Kidney tubule cell (primary cell): ENCODE measurements around the gene HSPG2.
A peak's percentile ranks its signal among the peaks of the same experiment; 100 is the strongest.

Experiments used
- DNase-seq: peaks from one replicate; pipeline ENCODE4 v3.0.0-alpha.2; 2018; ENCODE audit warnings: low spot score

The HSPG2 gene

DNA sequence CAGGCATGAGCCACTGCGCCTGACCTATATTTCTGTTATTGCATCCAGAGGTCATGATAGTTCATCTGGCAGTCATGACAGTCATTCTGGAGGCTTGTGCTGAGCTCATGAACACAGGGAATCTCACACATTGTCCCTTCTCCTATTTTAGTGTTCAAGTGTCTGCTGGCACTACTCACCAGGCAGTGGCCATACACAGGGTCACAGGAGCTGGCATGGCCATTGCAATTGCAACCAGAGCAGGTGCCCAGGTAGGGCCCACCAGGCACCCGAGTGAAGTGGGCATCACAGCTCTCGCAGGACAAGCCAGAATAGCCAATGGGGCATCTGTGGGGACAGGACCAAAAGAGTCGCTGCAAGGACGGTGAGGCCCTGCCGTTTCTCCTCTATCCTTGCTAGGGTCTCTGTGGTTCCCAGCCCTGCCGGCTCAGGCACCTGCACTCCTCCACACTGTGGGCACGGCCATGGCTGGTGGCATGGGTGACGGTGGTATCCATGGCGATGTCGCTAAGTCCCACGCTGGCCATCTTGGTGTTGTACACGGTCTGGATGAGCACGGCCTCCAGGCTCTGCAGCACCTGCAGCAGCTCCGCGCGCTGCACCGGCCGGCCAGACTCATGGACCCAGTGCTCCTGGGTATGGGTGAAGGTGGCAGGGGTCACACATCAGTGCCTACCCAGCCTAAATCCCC lies 57.0 kb downstream of the HSPG2 start:
- DNase-seq, result no peak

DNA sequence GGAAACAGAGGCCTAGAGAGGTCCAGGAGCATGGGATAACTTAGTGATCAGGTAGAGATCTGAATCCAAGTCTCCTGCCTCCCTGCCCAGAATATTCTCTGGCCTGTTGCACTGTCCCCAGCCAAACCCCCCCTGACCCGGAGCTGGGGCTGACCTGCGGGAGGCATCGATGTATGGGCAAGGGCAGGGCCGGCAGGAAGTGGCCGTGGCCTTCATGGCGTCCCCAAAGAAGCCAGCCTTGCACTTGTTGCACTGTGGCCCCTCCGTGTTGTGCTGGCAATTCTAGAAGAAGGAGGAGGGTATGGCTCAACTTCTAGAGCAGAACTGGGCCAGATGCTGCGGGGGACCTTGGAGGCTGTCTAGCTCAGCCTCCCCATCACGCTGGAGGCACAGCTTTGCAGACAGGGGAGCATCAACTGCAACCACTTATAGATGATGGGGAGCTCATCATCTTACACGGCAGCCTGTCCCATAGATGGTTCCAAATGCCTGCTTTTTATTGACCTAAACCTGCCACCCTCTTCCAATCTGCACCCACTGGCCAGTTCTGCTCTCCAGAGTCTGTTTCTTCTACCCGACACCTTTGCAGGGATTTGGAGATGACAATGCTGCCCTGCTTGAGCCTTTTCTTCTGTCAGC lies 58.2 kb downstream of the HSPG2 start:
- no peak for DNase-seq

DNA sequence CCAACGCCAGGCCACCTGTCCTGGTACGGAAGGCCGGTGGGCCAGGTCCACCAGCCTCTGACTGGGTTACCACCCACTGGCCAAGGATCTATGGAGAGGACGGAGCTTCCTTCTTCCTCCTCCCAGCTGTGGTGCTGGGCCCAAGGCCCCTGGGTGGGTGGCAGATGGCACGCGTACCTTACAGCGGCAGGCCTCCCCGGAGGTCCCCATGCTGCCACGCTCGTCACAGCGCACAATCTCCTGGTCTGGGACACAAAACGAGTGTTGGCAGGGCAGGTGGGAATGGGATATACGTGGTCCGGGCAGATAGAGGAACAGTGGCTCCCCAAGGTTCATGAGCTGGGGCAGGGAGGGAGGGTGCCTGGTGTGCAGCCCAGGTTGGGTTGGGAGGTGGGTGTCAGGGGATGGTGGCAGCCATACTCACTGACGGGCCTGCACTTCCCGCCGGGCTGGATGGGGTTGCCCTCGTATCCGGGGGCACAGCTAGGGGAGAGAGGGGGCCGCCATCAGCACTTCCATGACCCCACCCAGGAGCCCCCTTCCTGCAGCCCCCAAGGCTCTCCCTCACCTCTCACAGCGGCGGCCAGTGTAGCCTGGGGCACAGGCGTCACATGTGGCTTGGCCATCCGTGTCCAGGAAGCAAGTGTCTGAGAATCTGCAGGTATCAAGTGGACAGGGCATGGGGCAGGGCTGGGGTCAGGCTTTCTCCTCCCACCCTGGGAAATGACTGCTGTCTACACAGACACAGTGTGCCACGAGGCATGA lies 58.9 kb downstream of the HSPG2 start:
- no peak for DNase-seq

DNA sequence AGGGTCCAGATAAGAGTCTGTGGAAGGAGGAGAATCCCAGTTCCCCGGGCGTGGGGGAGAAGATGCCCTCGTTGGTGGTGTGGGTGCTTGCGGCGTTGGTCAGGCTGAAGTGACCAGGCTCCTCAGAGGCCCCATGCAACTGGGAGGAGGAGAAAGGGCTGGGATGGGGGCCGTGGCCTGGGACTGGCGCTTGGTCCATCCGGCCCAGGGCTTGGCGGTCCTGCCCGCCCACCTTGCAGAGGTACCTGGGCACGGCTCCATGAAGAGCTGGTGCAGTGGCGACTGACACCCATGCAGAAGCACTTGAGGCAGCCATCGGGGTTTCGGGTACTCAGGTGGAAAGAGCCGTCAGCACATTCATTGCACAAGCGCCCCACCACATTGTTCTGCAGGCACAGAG lies 60.8 kb downstream of the HSPG2 start:
- no peak for DNase-seq

DNA sequence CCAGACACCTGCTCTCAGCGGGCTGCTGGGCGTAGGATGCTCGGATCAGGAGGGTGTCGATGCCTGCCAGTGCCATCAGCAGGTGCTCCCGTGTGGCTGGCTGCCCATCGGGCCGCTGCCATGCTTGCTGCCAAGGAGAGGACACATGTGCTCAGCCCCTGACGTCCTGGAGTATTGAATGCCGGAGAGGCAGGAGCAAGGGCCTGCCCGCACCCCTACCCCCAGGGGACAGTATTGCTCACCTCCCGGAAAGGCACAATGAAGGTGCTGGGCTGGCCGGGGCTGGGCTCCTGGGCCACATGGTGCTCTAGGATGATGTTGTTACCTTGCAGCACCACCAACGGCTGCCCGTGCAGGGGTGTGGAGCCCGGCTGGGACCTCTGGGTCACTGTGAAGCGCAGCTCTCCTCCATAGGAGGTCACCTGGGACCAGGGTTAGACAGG lies 61.5 kb downstream of the HSPG2 start:
- no peak for DNase-seq

DNA sequence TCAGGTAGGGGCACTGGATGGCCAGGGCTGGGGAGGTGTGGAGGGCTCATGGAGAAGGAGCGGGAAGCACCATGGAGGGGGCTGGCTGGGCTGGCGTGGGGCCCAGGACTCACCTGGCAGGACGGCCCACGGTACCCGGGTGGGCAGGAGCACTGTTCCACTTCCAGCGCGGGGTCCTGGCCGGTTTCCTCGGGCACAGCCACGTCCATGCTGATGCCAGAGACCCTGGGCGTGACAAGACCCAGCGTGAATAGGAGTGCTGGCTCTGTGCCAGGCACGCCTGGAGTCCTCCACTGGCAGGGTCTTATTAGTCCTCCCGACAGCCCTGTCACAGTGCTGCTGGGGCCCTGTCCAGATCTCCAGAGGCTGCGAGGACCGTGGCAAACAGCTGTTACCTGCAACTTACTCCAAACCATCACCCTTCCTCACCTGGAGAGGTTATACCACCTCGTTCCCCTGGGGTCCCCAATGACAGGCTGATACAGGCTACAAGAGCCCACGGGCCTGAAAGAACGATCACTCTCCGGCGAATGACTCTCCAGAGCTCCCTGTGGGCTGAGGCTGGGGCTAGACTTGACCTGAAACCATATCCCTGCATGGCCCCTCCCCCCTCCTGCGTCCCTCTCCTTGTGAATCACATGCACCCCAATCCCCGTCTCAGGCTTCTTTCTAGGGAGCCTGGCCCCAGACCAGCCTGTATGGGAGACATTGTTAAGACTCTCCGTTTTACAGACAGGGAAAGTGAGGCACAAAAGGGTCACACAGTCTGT lies 62.1 kb downstream of the HSPG2 start:
- DNase-seq, result no peak

DNA sequence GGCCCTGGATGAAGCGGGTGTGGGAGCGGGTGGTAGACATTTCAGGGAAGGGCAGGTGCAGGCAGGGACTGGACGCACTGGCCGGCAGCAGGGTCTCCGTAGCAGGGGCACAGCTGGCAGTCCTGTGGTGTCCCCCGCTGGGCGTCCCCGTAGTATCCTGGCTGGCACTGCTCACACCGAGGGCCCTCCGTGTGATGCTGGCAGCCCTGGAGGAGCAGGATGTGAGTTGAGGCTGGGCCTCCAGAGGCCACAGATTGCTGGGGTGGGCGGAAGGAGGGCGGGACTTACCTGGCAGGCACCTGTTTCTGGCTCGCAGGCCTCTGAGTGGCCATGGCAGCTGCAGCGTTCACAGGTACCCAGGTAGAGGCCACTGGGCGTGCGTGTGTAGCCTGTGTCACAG lies 62.8 kb downstream of the HSPG2 start:
- DNase-seq, result no peak

DNA sequence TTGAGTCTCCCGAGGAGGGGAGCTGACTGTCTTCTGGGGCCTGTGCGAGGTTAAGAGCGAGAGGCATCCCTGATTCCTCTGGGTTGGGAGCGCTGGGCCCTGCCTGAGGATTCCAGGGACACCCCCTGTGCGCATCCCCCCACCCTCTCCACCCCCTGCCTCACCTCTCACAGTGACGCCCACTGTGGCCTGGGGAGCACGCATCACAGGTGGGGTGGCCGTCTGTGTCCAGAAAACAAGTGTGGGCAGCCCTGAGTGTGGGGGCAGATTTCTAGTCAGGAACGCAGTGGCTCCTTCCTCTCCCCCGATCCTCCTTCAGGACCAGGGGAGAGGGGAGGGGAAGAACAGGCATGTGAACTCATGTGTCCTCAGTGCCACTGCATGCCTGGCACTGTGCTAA lies 63.3 kb downstream of the HSPG2 start:
- DNase-seq, result no peak

DNA sequence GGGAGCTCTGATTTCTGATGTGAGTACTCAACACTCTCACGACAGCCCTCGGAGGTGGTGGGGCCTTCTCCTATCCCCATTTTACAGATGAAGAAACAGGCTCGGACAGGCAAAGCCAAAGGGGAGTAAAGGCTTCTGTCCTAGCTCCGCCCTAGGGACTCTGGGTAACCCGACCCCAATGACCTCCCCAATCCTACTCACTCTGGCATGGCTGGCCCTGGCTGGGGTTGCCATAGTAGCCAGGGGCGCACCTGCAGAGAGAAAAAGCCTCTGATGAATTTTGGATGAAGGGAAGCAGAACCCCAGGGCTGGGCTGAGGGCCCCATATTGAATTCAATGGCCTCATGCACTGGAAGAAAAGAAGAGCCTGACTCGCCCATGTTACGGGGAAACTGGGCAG lies 63.9 kb downstream of the HSPG2 start:
- no peak for DNase-seq

DNA sequence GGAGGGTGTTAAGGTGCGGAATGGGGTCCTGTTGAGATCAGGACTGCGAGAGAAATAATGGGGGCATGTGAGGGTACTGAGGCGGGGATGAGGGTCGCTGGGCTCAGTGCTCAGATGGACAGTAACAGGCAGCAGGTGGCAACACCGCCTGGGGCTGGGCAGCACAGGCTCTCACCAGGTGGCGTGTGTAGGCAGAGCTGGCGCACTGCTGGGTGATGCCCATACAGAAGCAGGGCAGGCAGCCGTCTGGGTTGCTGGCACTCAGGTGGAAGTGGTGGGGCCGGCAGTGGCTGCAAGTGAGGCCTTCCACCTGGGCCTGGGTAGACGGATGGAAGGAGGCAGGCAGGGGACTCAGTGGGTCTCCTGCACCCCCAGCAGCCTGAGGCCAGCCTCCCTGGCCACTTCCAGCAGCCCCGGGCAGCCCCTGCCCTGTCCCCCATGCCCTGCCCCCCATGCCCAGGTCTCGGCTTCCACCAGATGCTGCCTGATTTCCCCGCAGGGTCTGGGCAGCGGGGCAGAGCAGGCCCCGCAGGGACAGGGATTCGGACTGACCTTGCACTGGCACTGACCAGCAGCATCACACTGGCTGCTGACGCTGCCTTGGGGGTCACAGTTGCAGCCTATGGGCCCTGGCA lies 64.5 kb downstream of the HSPG2 start:
- no peak for DNase-seq

DNA sequence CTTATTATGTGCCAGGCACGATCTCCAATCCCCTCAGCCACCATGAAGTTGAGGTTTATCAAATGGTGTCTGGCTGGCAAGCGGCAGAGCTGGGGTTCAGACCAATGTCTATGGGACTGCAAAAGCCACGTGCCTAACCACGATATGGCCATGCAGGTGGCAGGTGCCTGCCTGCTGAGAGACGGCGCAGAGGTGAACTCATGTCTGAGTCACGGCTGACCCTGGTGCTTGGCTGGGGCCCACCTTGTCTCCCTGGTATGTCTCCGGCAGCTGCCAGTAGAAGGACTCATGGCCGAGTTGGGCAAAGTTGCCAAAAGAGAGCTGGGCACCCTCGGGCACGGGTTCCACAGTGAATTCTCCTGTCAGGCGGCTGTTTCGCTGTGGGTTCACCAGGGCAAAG lies 65.2 kb downstream of the HSPG2 start:
- peak; percentile 38 for DNase-seq

DNA sequence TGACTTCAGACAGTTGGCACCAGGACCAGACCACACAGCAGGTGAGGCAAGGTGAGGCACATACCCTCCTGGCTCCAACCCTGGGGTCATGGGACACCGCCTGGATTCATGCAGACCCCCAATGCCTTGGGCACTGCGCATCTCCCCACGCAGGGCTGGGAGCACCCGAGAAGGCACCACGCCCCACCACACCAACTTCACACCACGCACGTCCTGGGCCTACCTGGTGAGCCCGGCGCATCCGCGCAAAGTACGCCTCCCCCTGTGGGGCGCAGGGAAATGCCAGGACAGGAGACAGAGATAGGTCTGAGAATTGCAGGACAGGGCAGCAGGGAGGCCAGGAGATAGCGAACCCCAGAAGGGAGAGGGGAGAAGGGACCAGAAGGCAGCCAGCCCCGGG lies 66.5 kb downstream of the HSPG2 start:
- DNase-seq, result no peak

DNA sequence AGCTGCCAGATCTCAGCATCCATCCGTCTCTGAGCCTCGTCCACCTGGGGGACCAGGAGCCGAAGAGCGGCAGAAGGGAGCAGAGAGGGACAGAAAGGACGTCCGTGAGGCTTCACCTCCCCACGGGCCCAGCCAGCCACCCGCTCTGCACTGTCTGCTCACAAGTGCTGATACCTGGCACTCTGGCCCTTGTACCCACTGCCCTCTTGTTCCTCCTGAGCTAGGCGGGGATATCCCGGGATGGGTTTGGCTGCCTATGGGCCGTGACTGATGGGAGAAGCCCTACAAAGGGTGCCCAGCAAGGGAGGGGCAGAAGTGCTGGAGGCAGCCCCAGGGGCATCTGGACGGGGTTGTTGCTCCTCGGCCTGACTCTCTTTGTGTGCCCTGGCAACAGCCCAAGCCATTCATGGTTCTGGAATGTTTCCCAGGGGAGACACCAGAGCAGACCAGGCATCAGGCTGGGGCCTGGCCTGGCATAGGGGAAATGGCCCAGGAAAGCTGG lies 67.4 kb downstream of the HSPG2 start:
- peak; percentile 97 for DNase-seq

DNA sequence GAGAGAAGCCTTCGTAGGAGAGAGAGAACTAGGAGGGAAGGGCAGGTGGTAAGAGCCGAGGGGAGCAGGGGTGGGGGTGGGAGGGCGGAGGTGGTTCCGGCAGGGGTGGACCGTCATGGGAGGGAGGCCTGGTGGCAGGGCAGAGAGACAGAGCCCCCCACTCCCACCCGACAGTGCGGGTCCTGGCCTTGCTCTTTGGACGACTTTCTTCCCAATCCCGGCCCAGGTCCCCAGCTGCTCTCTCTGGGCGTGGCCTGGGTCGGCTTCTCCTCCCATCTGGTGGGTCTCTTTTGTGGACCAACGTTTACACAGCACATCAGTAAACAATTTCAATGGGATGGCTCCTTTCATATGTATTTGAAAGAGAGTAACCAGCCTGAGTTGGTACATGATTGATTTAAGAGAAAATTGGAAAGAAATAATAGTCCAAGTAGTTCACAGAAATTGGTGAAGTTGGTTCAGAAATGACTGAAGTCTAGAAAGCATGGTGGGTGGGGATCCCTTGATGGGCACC lies 68.1 kb downstream of the HSPG2 start:
- DNase-seq, result no peak

DNA sequence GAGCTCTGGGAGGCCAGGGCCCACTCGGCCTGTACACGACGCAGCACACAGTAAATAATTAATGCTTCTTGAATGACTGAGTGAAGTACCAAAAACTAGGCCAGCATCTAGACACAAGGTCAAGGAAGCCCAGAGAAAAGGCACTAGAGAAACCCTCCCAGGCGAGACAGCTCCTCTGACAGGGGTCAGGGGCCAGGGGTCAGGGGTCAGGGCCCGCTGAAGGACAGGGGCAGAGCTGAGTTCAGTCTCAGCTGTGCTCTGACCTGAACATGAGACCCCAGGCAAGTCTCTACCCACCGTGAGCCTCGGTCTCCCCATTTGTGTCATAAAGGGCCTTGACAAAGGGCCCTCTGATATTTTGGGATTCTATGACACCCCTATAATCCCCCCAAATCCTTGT lies 68.6 kb downstream of the HSPG2 start:
- DNase-seq, result no peak

DNA sequence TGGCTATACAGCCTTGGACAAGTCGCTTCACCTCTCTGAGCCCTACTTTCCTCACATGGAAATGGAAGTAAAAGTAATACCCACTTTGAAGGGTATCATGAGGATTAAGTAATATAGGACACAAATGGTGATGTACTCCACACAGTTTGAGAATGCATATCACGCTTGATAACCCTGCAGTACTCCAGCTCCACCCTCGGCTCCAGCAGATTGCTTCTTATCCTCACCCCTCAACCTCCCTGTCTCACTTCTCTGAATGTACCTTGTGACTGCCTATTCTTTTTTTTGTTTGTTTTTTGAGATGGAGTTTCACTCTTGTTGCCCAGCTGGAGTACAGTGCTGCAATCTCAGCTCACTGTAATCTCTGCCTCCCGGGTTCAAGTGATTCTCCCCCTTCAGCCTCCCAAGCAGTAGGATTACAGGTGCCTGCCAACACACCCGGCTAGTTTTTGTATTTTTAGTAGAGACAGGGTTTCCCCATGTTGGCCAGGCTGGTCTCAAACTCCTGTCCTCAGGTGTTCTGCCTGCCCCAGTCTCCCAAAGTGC lies 69.6 kb downstream of the HSPG2 start:
- no peak for DNase-seq

DNA sequence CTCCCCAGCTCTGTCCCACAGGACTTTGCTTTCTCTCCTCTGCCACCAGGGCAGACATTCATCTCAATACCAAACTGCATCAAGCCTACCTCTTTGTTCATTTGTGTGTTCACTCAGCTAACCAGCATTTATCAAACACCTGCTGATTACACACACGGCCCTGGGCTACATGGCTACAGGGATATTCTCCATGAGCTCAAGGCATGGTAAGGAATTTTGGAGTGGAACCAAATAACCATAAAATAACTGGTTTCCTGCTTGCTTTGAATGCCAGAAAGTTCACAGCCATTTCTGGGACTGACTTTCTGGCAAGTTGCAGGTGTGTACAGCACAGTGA lies 70.4 kb downstream of the HSPG2 start:
- DNase-seq, result no peak

DNA sequence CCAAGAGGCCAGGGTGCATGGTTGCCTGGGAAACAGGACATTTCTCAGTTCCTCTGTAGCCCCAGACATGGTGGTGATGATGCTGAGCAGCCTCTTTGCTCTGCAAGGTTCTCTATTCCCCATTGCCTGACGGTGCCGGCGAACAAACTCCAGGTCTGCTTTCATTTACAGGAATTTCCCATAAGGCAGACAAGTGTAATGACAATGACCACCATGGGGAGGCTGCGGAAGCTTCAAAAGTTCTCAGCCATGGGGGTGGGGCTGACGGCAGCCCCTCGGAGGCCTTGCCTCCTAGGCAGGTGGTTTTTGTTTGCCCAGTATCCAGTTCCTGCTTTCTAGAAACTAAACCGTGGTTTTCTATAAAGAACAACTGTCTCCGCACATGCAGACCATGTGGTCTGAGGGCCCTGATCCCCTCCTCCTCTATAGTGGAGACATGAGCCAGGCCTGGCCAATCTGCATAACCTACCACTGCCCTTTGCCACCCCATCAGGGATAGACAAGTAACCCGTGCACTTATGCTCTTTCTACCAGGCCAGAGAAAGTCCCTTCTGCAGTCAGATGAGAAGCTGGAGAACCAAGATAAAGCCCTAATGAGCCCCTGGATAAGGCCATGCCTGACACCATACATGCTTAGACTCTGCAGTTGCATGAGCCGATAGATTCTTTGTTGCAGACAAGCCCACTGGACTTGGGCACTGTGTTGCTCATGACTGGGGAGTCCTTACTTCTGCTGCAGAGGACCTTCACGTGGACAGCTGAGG lies 71.0 kb downstream of the HSPG2 start:
- no peak for DNase-seq

DNA sequence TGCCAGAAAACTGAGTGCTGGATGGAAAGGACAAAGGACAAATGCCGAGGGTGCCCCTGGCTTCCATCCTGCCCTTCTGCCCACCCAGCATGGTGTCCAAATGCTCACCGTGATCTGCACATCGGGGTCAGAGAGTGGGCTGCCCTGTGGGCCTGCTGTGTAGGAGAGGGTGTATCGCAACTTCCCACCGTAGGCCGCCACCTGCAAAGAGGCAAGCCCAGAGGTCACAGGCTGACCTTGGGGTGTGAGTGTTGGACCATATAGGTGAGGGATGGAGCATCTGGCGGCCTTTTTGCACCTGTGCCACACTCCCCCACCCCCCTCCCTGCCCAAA lies 71.5 kb downstream of the HSPG2 start:
- no peak for DNase-seq

DNA sequence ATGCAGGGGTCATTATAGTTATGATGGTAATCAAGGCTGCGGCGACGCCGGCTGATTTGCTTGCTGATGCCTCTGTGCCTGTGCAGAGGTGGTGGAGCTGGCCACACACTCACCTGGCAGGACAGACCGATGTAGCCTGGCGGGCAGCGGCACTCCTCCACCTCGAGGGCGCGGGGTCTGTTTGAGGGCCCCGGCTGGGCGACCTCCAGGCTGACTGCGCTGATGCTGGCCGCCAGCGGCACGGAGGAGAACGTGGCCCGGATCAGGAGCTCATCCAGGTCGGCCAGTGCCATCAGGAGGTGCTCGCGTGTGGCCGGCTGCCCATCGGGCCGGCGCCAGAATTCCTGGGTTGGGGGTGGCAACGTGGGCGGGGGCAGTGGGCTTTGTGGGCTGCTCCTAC lies 72.4 kb downstream of the HSPG2 start:
- DNase-seq, result no peak

DNA sequence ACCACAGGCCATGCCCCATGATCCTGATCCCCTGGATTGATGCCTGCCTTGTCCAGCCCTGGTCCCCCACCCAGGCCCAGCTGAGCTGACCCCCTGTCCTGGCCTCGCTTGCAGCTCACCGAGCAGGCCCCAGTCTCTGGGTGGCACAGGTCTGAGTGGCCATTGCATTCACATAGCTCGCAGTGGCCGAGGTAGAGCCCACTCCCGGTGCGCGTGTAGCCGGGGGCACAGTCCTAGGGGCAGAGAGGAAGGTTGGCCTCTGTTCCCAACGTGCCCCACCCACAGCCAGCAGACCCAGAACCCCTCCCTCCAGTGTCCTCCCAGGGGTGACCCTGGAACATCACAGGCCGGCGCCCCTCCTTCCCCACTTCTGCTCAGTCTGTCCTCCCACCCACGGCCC lies 73.1 kb downstream of the HSPG2 start:
- DNase-seq, result no peak
